ENCODE results near the gene LLGL2.

LLGL2 gene

GRCh38 chr17:75513641-75514000, 11.9 kb upstream of the LLGL2 start:
- FAIRE-seq (no peak), DNase-seq (ENCODE audit: insufficient read length, low spot score) (no peak)
- no peak for TF ChIP-seq CTCF (IDR thresholded peaks at IDR 0.05; ENCODE audit: insufficient read depth, missing control alignments)

- DNase-seq (ENCODE audit: insufficient read length, low spot score): no peak
- TF ChIP-seq CTCF (IDR thresholded peaks at IDR 0.05; ENCODE audit: insufficient read depth, missing control alignments): no peak
- FAIRE-seq: no peak
Observed at GRCh38 chr17:75514299-75514918, 11.1 kb upstream of the LLGL2 start.

- no peak for FAIRE-seq
- no peak for TF ChIP-seq CTCF (IDR thresholded peaks at IDR 0.05; ENCODE audit: insufficient read depth, missing control alignments)
- no peak for DNase-seq (ENCODE audit: insufficient read length, low spot score)
Observed at GRCh38 chr17:75514919-75515495, 10.5 kb upstream of the LLGL2 start.

GRCh38 chr17:75515496-75516254, 9.8 kb upstream of the LLGL2 start, which contains the start of gene CASKIN2:
Gene CASKIN2, minus strand, starts transcription at chr17:75515537. Its CDS starts 1,733 bp downstream, at chr17:75513804.
- peak; percentile 96 for TF ChIP-seq CTCF (IDR thresholded peaks at IDR 0.05; ENCODE audit: insufficient read depth, missing control alignments)
- FAIRE-seq: no peak
- peak; percentile 100 for DNase-seq (ENCODE audit: insufficient read length, low spot score)

GRCh38 chr17:75516255-75516618, 9.3 kb upstream of the LLGL2 start, which contains the start of gene TSEN54:
Gene TSEN54, plus strand, starts transcription at chr17:75516528. Its CDS starts 33 bp downstream, at chr17:75516561.
- TF ChIP-seq CTCF (IDR thresholded peaks at IDR 0.05; ENCODE audit: insufficient read depth, missing control alignments): no peak
- DNase-seq (ENCODE audit: insufficient read length, low spot score): peak; percentile 96
- FAIRE-seq: no peak

GRCh38 chr17:75516619-75517296, 8.7 kb upstream of the LLGL2 start:
- FAIRE-seq (no peak), DNase-seq (ENCODE audit: insufficient read length, low spot score) (no peak)
- no peak for TF ChIP-seq CTCF (IDR thresholded peaks at IDR 0.05; ENCODE audit: insufficient read depth, missing control alignments)

Data from D721Med (cell line).